ENCODE results near the gene CYP27A1.
"Not testable (repeated sequence)": the region's sequence is repeated elsewhere in the genome, so short reads cannot be mapped to it uniquely, and the experiment has no call there.

Gene CYP27A1

DNA sequence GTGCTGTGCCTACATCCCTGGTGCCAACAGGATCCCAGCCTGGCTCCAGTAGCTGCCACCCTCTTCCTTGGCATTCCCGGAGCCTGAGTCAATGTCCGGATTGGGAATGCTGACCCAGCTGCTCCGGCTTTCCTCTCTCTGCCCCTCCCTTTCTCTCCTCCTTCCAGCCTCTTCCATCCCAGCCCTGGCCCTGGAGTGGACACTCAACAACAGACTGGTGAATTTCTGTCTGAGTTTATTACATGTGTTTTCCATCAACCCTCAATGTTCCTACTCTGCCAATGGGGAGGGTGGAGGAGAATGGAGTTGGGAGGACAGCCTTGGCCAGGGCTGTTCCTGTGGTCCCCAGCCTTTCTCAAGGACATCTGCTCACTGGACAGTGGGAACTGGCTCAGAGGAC is 50.6 kb downstream of the CYP27A1 start:
- no peak for DNase-seq

DNA sequence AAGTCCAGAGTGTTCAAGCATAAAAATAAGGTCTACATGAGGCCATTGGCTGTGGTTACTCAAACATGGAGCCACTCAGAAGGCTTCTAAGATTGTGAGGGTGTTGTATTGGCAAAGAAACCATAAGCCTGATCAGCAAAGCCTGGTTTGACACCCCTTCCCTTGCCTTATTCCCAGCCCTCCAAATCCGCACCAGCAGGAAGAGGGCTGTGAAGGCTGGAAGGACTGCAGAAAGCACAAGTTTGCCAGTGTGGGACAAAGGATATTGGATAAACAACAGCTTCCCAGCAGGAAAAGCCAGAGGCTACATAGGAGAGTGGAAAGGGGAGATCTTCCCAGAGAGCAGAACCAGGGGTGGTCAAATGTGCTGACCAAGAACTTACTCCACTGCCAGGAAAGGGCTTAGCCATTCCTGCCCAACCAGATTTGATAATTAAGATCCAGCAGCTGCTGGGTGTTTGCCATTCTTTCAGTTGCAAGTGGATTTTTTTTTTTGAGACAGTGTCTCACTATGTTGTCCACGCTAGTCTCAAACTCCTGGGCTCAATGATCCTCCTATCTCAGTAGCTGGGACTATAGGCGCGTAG is 51.2 kb downstream of the CYP27A1 start:
- no peak for DNase-seq

DNA sequence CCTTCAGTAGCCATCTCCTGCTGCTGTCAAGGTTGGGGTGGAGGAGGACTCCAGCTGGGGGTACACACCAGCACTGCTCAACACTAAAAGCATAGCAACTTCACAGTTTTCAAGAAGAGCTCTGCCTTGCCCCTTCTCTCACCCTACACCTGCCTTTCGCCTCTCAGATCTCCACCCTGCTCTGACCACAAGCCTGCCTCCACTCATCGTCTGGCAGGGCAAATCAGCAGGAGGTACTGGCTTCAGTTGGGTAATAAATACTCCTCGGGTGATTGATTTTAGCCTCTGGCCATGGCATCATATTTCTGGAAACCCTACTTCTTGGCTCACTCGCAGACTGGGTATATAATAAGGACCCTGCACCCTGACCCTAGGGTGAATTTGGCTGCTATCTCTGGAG is 52.7 kb downstream of the CYP27A1 start:
- DNase-seq: no peak

DNA sequence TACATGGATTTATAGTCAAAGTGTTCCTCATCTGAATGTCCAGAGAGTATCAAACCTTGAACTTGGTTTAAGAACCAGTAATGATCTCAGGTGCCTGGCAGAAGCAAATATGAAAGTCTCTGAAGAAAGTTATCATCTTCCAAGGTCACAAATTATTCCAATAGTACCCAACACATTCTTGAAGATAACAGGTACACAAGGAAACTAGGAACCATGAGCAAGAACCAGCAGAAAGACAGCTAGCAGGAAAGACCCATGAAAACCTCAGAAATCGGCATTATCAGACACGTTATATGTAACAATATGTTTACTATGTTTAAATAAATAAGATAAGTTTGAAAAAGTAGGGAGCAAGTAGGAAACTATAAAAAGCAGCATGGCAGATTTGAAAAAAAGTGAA is 55.5 kb downstream of the CYP27A1 start:
- DNase-seq: no peak

DNA sequence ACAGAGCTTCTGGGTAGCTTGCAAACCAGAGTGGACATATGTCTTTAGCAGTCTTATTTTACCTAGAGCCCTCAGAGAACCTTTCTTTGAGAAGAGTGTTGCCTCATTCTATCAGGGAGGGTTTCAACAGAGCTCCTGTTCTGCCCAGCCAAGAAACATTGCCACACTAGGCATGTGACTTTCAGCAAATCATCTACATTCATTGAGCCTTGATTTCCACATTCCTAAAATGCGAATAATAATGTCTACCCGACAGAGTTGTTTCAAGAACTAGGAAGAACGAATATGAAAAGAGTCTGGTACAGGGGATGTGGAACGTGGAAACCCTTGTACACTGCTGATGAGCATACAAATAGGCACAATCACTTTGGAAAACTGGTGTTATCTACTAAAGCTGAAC is 57.5 kb downstream of the CYP27A1 start:
- no peak for DNase-seq

DNA sequence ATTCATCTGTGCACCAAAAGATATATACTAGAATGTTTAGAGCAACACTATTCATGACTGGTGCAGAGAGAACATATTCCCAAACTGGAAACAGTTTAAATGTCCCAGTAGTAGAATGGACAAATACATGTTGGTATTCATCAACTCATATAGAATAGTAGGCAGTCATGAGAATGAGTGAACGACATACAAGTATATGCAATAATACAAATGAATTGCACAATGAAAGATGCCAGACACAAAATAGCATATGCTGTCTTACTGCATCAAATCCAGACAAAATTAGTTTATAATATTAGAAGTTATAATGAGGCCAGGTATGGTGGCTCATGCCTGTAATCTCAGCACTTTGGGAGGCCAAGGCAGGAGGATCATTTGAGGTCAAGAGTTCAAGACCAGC is 57.9 kb downstream of the CYP27A1 start:
- no peak for DNase-seq

DNA sequence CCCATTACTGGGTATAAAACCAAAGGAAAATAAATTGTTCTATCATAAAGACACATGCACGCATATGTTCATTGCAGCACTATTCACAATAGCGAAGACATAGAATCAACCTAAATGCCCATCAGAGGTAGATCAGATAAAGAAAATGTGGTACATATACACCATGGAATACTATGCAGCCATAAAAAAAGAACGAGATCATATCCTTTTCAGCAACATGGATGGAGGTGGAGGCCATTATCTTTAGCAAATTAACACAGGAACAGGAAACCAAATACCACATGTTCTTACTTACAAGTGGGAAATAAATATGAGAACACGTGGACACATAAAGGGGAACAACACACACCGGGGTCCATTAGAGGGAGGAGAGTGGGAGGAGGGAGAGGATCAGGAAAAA is 62.4 kb downstream of the CYP27A1 start:
- not testable (repeated sequence) for DNase-seq

DNA sequence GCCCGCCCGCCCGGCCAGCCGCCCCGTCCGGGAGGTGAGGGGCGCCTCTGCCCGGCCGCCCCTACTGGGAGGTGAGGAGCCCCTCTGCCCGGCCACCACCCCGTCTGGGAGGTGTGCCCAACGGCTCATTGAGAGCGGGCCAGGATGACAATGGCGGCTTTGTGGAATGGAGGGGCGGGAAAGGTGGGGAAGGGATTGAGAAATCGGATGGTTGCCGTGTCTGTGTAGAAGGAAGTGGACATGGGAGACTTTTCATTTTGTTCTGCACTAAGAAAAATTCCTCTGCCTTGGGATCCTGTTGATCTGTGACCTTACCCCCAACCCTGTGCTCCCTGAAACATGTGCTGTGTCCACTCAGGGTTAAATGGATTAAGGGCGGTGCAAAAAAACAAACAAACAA is 65.0 kb downstream of the CYP27A1 start:
- not testable (repeated sequence) for DNase-seq

DNA sequence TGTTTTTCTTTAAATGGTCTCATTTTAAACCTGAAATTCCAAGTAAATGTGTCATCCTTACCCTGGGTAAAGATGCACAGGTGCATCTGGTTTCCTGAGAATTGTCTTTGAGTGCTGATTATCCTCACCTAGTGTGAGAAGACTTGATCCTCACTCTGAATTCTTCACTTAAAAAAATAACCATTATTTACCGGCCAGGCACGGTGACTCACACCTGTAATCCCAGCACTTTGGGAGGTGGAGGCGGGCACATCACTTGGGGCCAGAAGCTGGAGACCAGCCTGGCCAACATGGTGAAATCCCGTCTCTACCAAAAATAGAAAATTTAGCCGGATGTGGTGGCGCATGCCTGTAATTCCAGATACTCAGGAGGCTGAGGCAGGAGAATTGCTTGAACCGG is 67.8 kb downstream of the CYP27A1 start:
- no peak for DNase-seq

DNA sequence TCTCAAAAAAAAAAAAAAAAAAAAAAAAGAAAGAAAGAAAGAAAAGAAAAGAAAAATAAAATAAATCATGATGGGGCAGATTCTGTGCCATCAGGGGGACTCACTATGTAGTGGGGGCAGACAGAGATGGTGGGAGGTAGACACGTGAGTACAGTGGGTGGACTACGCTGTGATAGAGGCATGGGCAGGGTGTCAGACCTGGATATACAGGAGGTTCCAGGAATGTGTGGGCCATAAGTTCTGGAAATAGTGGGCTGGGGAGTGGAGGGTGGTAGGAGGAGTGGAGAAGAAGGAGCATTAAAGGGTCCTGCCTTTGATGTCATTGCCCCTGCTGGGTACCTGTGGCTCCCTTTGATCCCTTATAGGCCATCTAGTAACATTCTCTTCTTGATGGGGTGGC is 68.8 kb downstream of the CYP27A1 start:
- no peak for DNase-seq

DNA sequence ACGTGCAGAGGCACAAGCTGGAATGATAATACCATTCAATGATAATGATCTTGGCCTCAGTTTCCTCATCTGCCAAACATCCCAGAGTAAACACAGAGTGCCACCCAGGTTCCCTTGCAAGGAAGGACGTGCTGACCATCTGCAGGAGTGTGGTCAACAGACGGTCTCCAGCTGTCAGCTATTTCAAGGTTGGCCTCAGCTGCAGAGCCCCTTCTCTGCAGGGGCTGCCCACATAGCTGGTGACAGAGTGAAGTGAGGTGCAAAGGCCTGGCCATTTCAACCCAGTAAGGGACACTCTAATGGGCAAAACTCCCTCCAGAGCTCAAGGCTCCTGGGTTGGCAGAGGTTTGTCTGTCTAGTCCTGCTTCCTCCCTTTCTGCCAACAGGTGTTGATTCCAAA is 69.3 kb downstream of the CYP27A1 start:
- DNase-seq: no peak

DNA sequence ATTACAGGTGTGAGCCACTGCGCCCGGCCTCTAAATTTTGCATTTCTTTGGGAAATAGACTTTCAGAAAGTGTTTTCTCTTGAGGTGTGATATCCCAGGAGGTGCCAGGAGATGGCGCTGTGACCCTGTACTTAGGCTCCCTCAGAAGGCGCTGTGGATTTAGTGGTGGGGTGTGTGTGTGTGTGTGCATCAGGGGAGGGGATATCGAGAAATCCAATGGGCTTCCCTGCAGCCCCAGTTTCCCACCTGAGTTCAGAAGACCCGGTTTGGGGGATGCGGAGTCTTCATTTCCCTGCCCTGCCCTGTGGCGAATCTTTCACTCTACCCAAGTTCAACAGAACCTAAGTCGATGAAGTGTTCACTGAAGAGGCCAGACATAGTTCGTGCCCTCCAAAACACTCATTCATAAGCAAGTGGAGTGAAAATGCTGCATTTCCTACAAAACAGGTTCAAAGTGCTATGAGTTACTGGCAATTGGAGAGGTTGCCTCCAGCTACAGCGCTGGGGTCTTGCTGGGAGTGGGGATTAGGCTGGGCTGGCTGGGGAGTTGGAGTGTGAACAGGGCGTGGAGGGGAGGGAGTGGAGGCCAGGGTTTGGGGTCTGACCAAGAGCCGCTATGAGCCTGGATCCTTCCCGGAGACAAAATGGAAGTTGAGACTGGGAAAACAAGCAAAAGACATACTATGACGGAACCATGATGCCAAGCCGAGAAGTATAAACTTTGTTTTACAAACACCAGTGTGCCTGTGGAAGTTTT is 71.1 kb downstream of the CYP27A1 start:
- peak in 5 of 14 donors; percentile 7 to 31 (median 14) for DNase-seq

DNA sequence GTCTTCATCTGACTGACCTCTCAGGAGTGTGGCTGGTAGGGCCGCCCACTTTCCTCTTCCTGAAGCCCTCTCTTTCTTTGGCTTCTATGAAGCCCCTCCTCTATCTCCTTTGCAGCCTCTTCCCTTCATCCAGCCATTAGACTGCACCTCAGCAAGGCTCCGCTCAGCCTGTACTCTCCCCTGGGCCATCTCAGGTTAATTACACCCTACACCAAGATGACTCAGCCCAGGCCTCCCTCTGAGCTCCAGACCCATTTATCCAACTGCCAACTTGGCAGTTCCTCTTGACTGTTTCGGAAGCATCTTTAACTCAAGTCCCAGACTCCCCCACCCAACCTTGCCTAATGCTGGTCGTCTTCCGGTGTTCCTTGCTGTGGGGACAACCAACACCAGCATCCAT is 71.8 kb downstream of the CYP27A1 start:
- no peak for DNase-seq

DNA sequence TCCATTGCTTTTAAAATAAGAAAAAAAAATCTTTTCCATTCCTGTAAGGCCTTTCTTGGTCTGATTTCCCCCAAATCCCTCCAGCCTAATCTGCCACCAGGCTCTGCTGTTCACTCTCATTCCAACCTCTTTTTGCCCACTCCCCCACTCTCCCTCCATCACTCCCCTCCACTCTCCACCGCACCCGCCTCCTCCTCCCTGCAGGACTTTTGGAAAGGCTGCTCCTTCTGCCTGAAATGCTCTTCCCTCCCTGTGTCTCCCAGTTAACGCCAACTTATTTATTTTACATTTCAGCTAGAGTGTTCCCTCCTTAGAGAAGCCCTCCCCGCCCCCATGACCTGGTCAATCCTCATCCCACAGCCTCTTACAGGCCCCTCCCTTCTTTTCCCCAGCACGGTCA is 72.9 kb downstream of the CYP27A1 start:
- DNase-seq: no peak

DNA sequence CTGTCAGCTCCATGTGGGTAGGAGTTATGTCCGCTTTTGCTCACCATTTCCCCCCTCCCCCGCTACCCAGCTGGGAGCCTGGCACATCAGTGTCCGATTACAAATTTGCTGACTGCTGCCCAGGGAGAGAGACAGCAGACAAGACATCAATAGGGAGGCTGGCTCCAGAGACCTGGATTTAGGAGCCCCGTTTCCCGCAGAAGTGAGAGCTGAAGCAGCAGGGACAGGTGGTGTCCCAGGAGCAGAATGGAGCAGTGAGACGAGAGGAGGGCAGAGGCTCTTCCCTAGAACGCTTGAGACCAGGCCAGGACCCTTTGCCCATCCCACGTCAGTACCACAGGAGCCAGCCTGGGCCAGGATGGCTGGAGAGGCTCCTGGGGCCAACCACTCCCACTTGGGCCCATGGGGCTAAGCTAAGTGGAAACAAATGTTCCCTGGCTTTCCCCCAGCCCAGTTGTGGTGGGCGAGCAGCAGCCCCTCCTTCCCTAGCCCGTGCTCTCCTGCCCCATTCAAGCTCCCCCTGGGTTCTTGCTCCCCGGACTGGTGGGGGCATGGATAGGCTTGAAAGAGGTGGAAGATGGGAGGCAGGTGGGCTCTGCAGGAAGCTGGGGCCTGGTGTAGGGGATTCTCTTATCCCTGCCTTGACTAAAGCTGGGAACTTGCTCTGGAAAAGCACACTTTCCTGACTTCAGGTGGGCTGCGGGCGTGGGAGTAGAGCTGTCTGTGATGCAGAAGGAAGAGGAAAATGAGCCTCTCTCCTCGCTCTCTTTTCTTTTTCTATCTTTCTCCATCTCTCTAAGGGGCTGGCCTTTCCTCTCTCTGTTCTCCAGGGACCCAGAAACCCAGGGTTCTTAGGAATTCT is 73.6 kb downstream of the CYP27A1 start:
- no peak for DNase-seq

DNA sequence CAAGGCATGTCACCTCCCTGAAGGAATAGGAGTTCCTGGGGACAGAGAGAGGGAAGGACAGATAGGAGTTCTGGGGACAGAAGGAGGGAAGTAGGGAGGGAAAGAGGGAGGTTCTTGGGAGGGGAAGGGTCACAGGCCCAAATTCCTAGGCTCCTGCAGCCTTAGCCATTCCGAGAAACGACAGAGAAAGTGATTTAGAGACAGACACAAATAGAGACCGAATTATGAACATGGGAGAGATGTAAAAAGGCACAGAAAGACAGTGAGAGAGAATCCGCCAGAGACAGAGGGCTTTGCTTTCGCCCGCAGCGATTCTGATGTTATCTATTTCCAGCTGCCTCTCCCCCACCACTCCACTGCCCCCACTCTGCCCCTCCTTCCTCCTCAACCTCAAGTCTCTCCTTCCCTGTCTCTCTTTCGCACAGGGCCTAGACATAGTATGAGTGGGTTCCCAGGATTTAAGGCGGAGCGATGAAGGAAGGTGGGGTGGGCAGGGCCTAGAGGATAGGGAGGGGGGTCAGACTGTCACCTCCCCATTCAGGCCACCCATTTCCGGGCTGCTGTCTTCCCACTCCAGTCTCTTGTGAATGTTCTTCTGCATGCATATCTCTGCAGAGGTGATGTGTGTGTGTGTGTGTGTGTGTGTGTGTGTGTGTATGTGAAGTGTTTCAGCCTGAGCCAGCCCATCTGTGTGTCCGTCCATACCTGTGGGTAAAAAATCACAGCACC is 74.4 kb downstream of the CYP27A1 start:
- DNase-seq: no peak

DNA sequence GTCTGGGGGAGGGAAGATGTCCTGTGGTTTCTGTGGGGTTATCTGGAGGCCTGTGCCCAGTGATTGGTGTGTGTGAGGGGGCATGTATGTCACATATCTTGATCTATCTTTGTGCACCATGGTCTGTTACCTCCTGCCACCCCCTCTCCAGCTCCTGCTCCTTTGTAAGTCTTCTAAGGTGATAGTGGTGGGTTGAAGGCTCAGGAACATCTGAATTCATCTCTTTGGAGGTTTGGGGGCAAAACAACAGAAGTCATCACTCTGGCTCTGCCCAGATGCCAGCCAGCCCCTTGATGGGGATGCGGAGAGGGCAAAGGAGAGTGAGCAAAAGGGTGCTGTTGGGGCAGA is 74.9 kb downstream of the CYP27A1 start:
- no peak for DNase-seq

DNA sequence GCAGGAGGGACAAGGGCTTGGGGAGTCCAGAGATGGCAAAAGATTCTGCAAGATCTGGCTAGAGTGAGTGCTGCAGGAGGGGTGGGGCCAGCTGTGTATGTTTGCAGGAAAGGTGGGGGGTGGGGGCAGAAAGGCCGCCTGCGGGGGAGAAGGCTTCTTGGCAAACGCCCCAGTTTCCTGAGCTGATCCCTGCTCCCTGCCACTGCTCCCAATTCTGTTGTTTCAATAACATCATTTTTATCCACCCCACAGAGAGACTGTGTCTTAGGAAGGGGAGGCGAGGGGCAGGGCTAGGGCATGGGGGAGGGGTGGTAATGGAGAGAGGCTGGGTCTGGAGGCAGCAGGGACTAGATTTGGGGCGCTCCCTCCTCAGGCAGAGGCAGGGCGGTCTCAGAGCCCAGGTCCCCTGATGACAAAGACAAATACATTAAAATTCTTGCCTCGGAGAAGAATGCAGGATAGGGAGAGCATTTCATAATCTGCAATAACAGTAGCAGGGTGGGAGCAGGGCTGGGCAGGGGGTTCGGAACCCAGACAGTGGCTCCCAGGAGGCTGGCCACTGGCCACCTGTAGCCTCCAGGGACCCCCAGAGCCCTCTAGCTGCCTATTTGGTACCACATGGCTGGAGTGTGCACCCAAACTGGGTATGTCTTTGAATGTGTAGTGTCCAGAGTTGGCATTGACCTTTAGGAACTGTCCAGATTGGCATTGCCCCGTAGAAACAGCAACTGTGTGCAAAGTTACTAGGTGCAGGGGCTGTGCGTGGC is 75.6 kb downstream of the CYP27A1 start:
- no peak for DNase-seq

DNA sequence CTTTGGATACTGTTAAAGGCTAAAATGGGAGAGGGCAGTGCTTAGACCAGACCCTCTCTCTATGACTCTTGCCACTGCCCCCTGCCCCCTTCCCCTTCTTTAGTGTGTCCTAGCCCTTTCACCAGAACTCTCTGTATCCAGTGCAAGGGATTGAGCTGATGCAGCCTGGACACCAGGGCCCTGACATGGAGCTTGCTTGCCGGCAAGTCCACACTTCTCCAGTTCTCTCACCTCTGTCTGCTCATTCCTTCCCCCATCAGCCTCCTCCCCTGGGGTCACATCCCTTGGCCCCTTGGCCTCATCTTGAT is 76.1 kb downstream of the CYP27A1 start:
- no peak for DNase-seq

DNA sequence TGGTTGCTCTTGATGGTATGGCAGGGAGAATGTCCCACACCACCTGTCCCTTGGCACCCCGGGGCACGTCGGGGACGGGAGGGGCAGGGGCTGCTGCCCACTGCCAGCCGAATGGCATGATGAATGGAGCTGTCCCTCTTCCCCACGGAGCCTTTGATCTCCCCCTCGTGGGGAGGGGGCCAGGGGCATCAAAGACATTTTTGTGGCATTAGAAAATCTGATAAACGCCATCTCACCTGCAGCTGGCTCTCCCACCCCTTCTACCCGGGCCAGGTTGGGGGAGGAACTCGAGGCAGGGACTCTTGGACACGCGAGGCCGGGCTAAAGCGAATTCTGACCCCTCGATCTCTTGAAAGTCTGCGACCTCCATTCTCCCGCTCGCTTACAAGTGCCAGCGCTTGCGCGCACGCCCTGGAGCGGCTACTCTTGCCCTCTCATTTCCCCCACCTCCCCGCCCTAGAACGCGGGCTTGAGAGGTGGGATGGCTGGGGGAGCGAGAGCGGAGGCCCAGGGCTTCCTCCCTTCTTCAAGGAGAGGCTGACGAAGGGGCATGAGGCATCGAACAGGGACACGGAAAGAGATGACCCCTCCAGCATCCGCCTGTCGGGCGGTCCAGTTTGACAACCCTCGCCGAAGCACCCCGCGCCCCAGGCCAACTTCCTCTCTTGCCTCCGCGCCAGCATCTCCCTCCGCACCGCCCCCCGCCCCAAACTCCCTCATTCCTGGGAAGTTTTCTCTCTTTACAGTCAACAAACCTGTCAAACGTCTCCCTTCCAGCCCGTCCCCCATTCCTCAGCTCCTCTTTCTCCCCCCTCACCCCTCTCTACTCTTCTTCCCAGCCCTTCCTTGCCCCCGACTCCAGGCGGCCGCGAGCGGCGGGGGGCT is 77.0 kb downstream of the CYP27A1 start:
- DNase-seq: no peak

DNA sequence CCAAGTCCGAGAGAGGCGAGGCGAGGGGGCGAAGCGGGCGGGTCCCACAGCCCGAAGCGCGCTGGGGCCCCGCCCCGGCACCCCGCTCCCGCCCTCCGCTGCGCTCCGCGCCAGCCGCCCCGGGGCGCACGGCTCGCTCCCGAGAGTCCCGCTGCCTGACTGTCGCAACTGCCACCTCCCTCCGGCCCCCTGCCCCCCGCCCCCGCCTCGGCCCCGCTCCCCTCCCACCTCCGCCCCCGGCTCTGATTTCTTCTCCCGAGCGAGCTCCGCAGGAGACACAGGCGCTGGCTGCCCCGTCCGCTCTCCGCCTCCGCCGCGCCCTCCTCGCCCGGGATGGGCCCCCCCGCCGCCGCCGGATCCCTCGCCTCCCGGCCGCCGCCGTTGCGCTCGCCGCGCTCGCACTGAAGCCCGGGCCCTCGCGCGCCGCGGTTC is 77.6 kb downstream of the CYP27A1 start, which contains the start of gene WNT6:
WNT6 (plus strand) TSS at position 250 of the 432 bp plus-strand sequence. CDS start 233 bp downstream, outside the sequence.
- DNase-seq: no peak

Data from C1 segment of cervical spinal cord (tissue), 14 donors.